ENCODE results near the gene RASAL3. TPM values are rescaled to one million over a fixed set of nuclear protein-coding genes. Genes with fewer than 3 reads are reported as not detected.
"Not testable (repeated sequence)": the region's sequence is repeated elsewhere in the genome, so short reads cannot be mapped to it uniquely, and the experiment has no call there.

The RASAL3 gene
- total RNA-seq, 1 experiment from 2014 or later, result not detected

DNA sequence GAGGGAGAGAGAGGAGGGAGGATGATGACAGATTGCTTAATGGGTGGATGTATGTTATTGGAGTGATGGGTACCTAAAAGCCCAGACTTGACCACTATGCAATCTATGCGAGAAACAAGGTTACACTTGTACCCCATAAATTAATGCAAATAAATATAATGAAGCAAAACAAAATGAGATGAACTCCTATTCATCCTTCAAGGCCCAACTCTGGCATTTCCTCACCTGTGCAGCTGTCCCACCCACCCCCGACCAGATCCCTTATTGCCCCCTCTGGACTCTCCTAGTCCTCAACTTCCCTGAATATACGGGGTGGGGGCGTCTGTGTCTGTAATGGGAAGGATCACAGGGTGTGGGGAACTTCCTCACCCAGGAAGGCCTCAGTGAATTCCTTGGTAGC, 10.8 kb upstream of the RASAL3 start:
- no peak for DNase-seq (ENCODE audit: low read depth)

DNA sequence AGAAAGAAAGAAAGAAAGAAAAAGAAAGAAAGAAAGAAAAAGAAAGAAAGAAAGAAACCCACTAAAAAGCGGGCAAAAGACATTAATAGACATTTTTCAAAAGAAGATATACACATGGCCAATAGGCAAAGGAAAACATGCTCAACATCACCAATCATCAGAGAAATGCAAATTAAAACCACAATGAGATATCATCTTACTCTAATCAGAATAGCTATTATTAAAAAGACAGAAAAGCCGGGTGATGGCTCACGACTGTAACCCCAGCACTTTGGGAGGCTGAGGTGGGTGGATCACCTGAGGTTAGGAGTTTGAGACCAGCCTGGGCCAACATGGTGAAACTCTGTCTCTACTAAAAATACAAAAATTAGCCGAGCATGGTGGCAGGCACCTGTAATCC, 9.5 kb upstream of the RASAL3 start:
- DNase-seq (ENCODE audit: low read depth), result not testable (repeated sequence)

DNA sequence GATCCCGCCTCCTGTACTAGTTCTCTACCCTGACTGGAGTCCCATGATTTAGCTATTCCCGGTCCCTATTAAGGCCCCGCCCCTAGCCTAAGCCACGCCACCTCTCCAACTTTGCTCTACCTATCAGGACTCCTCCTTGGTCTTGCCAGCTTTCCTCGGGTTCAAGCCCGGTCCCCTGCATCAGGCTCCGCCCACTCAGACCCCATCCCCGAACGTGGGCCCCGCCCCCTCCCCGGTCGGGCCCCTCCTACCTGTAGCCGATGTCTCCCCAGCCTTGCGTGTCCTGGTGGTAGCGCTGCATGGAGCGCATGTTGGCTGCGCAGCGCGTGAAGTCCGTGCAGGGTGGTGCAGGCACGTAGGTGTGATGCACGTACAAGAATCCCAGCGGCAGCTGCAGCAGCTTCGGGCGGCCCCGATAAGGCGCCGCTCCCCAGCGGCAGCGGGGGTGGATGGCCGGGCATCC, 7.3 kb upstream of the RASAL3 start:
- DNase-seq (ENCODE audit: low read depth), result no peak

DNA sequence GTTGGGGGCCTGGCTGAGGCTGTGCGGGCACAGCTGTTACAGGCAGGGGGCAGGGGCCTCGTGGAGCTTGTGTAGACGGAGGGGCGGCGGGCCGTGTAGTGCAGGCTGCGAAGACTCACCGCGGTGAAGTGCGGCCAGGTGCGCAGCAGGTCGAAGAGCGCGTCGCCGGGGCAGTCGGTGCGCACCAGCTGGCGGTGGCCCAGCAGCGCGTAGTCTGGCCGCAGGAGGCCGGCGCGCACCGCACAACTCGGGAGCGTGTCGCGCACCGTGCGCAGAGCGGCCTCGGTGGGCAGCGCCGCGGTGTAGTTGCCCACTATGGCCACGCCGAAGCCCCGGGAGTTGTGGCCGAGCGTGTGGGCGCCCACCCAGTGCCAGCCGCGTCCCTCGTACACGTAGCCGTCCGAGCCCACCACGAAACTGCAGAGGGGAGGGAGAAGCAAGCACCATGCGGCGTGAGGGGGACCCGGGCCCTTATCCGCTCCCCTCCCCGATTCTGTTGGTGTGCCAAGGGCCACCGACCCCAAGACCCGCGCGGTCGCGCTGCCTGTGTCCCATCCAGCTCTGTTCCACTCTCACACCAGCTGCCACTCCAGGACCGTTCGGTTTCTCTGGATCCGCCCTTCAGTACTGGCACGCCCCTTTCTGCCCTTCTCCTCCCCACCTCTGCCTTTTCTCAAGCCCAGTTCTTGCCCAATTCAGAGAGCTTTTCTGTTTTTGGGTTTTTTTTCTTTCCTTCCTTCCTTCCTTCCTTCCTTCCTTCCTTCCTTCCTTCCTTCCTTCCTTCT, 5.4 kb upstream of the RASAL3 start:
- DNase-seq (ENCODE audit: low read depth), result no peak

DNA sequence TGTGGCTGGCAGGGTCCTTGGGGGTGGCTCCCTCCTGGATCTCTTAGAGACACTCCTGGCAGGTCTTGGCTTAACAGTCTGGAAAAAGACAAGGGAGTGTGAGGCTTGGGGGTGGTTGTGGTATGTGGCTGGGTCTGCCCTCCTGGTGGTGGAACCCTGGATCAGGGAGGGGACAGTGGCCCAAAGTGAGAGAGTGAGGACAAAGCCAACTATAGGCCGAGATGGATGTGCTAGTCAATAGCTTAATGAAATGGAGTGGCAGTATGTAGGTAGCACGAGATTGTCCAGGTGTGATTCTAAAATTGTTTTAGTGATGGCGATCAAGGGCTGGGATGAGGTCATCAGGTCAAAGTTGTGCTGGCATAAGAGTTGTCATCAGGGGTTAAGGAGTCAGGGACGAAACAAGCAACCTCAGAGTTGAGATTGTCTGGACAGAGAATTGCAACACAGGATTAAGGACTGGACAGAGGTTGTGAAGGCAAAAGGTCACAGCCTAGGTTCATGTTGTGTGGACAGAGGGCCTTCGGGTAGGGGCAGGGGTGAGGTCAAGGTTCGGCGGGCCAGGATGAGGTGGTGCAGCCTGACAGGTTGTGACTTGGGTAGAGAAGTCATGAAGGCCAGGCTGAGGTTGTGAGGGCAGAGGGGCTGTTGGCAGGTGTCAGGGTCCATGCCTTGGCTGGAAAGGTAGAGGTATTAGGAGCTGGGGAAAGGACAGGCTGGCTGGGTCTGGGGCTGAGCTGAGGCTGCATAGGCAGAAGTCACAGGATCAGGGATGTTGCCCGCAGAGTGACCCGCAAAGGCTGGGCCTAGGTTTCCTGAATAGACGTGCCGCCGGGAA, 4.5 kb upstream of the RASAL3 start:
- no peak for DNase-seq (ENCODE audit: low read depth)

DNA sequence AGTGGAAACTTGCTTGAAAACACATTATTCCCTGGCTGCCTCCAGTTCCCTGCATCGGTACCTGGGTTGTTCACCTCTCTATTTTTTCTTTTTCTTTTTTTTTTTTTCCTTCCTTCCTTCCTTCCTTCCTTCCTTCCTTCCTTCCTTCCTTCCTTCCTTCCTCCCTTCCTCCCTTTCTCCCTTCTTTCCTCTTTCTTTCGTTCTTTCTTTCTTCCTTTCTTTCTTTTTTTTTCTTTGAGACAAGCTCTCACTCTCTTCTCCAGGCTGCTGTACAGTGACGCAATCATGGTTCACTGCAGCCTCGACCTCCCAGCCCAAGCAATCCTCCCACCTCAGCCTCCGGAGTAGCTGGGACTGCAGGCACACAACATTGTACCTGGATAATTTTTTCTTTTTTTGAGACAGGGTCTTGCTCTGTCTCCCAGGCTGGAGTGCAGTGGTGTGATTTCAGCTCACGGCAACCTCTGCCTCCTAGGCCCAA, 3.4 kb upstream of the RASAL3 start:
- DNase-seq (ENCODE audit: low read depth), result no peak

DNA sequence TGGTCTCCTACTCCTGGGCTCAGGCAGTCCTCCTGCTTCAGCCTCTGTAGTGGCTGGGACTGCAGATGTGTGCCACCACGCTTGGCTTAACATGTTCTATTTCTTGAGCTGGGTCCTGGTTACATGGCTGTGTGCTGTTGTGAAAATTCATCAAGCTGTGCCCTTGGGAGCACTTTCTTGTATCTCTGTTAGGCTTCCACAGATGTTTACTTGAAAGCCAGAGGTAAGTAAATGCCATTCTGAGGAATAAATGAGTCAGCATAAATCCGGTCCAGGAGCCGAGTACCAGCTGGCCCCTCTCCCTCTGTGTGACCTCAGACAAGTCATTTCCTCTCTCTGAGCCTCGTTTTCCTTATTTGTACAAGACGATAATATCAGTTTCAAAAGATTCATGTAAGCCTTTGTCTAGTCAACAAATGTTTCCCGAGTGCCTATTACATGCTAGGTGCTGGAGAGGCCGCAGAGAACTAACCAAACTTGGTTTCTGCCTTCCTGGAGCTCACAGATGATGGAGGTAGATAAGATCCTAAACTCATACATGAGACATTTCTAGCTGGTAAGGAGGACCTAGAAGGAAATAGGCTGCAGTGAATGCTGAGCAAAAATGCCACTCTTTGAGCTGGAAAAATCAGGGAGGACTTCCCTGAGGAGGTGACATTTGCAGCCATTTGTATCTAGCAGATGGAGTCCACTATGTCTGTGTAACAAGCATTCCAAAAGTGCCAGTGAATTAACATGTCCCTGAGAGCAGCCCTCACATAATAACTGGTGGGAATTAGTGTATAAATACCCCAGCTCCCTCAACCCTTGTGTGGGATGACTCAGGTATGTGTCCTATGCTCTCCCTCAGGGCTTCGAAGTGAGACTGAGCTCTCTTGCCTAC, 2.7 kb upstream of the RASAL3 start:
- peak; percentile 87 for DNase-seq (ENCODE audit: low read depth)

DNA sequence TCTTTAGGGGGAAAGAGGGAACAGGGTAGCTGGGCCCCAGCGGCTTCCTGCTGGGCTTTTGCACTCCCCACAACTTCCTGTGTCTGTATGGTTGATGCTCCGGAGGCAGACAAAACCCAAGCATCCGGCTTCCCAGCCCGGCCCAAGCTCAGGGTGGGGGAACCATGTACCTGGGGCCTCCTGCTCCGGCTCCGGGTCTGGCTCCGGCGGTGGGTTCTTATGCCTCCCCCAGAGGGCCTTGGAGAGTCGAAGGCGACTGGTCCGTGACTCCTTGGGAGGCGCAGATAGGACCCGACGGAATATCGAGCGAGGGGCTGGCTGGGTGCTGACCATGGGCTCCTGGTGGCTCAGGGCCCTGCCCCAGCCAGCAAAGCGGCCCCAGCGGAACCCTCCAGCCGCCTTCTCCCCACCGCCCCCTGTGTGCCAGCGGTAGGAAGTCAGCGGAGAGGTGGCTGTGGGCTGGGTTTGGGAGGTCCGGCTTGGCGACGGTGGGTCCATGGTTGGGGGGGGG, 428 bp downstream of the RASAL3 start:
- no peak for DNase-seq (ENCODE audit: low read depth)

DNA sequence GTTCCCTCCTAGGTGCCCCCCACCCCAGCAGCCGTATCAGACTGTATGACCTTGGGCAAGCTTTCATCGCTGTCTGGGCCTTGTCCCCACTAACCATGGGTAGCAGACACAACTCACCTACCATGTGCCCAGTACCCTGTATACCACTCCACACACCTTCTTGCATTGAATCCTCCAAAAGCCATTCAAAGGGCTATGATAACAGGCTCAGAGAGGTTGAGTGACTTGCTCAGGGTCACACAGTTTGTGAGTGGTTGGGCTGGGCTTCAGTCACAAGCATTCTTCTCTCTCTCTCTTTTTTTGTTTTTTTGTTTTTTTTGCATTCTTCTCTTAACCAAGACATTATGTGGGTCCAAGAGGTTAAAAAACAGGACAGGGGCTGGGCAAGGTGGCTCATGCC, 2.6 kb downstream of the RASAL3 start:
- DNase-seq (ENCODE audit: low read depth), result no peak

DNA sequence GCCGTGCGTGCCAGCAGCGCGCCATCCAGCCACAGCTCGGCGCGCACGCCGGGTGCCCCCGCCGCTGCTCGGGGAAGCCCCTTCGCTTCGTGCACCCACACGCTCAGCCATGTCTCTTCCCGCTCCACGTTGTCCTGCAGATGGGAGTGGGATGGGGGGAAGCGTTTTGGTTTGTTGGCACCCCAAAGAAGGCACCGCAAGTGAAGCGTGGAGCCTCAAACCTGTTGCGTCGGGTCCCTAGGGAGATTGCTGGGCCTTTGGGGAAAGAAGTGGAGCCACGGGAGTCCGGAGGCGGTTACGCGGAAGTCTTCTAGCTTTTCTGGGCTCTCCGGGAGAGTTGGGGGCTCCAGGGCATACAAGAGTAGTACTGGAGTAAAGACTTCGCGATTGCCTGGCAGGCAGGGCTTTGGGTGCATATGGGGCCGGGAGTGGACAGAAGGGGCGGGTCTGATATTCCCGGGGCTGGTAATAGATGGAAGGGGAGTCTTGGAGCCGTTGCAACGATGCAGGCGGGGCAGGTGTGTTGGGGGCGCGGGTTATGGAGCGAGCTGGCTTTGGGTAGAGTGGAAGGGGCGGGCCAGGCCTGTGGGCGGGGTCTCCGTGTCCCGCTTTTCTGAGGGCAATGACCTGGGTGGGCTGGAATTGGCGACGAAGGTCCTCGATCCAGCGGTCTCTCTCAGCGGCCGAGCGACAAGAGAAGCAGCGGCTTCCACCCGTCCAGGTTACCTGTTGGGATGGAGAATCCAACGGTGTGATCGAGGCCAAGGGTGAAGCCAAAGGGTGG, 6.5 kb downstream of the RASAL3 start:
- no peak for DNase-seq (ENCODE audit: low read depth)

DNA sequence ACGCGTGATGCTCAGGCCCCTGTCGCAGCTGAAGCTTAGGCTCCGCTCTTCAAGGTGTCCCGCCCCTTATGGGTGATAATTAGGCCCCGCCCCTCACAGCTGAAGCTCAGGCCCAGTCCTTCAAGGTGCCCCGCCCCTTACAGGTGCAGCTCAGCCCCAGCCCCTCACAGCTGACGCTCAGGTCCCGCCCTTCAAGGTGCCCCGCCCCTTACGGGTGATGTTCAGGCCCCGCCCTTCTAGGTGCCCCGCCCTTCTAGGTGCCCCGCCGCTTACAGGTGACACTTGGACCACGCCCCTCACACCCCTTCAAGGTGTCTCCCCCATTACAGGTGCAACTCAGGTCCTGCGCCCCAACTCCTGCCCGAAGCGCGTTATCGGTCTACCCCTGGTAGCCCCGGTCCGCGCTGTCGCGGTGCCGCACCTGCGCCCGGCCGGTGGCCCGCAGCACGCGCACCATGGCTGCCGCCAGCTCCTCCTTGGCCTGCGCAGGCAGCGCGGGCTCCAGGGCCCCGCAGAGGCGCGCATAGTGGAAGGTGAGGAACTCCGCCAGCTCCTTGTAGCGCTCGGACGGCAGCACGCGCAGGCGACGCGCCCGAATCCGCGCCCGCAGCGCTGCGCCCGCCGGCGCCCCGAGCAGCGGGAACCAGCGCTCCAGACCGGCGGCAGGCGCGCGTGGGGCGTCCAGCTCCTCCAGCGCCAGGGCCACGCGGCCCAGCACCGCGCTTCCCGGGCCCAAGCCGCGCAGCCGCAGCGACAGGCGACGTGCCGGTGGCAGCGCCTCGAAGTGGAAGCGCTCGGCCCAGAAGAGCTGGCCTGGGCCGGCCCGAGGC, 7.3 kb downstream of the RASAL3 start:
- no peak for DNase-seq (ENCODE audit: low read depth)

DNA sequence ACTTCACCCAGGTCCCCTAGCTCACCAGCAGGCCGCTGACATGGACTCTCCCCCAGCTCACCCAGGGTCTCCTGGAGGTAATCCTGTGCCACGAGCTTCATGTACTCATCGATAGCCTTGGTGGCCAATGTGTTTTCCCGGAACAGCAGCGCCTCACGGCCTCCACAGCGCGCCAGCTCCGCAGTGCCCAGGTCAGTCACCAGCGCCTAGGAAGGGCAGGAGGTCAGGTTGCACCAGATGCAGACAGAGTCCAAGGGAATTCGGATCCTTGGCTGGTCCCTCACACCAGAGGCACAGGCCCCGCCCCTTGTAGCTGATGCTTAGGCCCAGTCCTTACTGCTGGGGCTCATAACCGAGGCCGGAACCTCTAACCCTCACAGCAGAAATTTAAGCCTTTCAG, 7.9 kb downstream of the RASAL3 start:
- DNase-seq (ENCODE audit: low read depth), result no peak

DNA sequence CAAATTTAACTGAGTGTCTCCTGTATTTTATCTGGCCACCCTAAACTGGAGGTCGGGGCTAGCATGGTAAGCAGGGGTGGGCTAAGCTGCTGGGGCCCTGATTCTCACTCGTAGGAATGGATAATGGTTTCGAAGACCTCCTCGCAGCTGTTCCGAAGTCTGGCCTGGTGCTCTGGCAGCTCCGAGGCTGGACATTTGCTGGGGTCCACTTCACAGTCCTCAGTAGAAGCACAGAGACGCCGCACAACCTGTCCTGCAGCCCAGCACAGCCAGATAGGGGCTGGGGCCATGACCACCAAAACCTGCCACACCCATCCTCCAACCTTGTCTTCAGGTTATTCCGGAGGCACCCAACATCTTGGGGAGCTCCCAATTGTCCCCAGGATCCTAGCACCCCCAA, 8.3 kb downstream of the RASAL3 start:
- DNase-seq (ENCODE audit: low read depth), result no peak

DNA sequence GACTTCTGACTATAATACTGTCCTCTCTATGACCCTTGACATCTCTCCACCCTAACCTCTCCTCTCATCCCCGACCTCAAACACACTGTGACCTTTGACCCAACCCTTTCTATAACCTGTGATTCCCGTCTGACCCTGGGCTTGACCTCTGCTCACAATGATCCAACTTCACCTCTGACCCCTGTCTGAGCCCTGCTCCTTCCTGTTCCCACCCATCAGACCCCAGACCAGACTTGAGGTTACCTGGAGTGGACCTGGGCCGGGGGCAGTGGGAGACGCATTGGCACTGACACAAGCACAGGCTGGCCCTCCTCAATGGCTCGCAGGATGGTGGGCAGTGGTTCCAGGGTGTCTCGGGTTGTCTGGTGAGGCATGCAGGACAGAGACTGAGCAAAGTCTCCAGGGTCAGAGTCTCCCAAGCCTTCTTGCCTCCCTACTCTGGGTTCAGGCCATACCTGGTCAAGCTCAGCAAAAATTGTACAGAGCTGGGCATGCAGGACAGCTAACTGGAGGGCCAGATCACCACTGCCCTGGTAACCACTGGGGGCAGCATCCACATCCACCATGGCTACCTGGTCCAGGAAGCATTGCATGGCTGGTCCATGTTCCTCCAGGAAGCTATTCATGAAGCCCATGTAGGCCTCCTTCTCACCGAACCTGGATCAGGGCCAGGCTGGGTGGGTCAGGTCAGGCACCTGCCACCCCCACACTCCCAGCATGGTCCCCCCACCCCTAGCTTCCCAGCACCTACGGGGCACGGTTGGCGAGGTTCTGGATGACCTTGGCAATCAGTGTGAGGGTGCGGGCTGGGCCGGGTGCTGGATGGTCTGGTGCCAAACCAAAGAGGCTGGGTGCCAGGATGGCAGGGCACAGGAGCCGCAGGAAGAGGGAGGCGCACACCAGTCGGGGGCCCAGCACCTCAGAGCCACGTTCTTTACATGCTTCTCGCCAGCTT, 10.2 kb downstream of the RASAL3 start:
- no peak for DNase-seq (ENCODE audit: low read depth)

DNA sequence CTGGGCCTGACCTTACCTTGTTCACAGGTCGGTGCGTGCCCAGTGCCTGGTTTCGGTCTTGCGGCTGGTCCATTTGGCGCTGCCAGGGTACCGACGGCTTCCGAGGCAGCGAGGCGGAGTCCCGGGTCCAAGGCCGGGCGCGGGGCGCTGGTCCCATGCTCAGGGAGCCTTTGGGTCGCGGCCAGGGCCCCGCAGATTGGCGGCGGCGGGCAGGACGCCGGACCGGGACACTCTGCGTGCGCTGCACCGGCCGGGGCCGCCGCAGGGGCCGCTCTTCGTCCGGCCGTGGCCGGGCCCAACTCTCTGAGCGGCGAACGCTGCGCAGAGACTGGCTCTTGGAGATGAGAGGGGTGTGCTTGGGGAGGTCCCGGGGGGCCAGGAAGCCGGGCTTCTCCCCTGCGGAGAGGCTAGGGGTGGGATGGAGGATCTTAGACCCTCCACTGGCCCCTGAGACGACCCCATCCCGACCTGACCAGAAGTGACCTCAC, 11.2 kb downstream of the RASAL3 start:
- no peak for DNase-seq (ENCODE audit: low read depth)

DNA sequence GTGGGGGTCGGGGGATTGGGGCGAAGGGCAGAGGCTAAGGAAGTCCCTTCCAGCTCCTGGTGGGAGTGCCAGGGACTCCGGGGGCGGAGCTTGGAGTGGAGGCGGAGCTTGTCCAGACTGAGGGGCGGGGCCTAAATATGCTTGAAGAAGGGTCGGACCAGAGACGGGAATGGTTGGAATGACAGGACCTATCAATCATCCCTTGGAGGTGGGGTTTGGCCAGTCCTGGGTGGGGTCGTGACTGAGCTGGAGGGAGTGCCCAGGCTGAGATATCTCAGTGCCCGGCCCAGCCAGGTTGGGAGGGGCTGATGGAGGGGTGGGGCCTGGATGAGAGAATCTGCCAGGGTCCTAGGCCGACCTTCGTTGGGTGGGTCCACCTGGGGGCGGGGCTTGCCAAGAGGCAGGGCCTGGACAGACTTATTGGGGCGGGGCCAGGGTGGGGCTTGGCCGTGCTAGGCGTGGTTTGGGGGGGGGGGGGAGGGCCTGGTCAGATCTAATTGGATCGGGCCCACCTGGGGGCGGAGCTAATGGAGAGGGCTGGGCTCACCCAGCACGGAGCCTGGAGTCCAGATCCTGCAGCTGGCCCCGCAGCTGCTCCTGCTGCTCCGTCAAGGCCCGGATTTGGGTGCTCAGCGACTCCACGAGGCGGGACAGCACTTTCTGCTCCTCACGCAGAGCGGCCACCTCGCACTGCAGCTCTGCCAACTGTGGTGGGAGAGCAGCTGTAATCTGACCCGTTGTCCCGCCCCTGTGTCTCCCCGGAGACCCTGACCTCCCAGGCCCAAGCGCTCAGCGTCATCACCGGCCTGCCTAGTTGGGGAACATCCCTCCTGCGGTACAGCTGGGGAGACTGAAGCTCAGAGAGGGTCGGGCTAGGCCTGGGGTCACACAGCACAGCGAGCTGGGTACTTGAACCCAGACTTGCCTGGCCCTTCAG, 12.0 kb downstream of the RASAL3 start:
- DNase-seq (ENCODE audit: low read depth), result peak; percentile 21

DNA sequence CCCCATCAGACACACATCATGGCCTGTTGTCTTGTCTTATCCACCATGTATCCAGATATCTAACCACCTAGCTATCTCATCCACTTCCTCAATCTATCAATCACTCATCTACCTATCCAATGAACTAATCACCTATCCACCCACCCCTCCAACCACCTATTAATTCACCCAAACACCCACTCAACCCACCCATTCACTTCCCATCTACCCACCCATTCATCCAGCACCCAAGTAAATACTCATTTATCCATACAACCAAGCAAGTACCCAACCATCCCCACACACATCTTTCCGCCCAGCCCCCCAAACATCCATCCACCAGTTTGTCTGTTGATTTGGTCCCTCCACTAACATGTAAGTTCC, 13.8 kb downstream of the RASAL3 start:
- no peak for DNase-seq (ENCODE audit: low read depth)

Data from HT1080 (cell line).